K562 (cell line): ENCODE data around the gene SUFU. TPM values are rescaled to one million over a fixed set of nuclear protein-coding genes. Genes with fewer than 3 reads are reported as not detected.

Source experiments
- ATF1 ChIP-seq, 2 experiments: fragments of 450-650 bp in 1 of 2; IDR thresholded peaks; 2 replicates each; pipeline ENCODE4 v1.6.1; 2016; ENCODE audit warnings: missing compliant biosample characterization in 1 of 2, missing genetic modification characterization in 1 of 2
- GABPB1 ChIP-seq: sonication (generic); formaldehyde crosslinking; IDR thresholded peaks from 2 replicates; pipeline ENCODE4 v1.8.0; 2022; ENCODE audit warnings: mild to moderate bottlenecking, missing genetic modification reagents
- GATAD2A ChIP-seq: fragments of 450-650 bp; IDR thresholded peaks from 2 replicates; pipeline ENCODE4 v1.6.1; 2017
- JUN ChIP-seq, 2 experiments: sonication (generic) in 1 of 2; formaldehyde crosslinking in 1 of 2; IDR thresholded peaks; 2 replicates each; pipeline versions ENCODE4 v1.6.1 to v1.8.0; 2012 to 2022; ENCODE audit warnings: borderline replicate concordance in 2 of 2, mild to moderate bottlenecking in 2 of 2, improper control_type of control experiment in 1 of 2, low read depth in 1 of 2, low read length in 1 of 2, missing genetic modification reagents in 1 of 2
- KLF10 ChIP-seq: fragments of 250-450 bp; sonication (Bioruptor Pico); IDR thresholded peaks from 2 replicates; pipeline ENCODE4 v1.6.1; 2021; ENCODE audit warnings: matching md5 sums
- LEF1 ChIP-seq: fragments of 450-650 bp; IDR thresholded peaks from 2 replicates; pipeline ENCODE4 v1.6.1; 2016; ENCODE audit warnings: mild to moderate bottlenecking
- NCOR1 ChIP-seq: fragments of 450-650 bp; IDR thresholded peaks from 2 replicates; pipeline ENCODE4 v1.6.1; 2016; ENCODE audit warnings: mild to moderate bottlenecking, moderate library complexity
- PHF8 ChIP-seq: fragments of 200-600 bp; sonication (generic); IDR thresholded peaks from 2 replicates; pipeline ENCODE4 v1.6.1; 2012; ENCODE audit warnings: mixed run types, mild to moderate bottlenecking, inconsistent platforms, low read length, moderate library complexity, borderline replicate concordance
- POLR2G ChIP-seq: fragments of 200-400 bp; formaldehyde crosslinking; IDR thresholded peaks from 2 replicates; pipeline ENCODE4 v1.6.1; 2017; ENCODE audit warnings: low read depth, mild to moderate bottlenecking, antibody characterized with exemption, low read length, moderate library complexity
- POLR2H ChIP-seq: IDR thresholded peaks from 2 replicates; pipeline ENCODE4 v1.6.1; 2016; ENCODE audit warnings: missing genetic modification characterization, low read depth, mild to moderate bottlenecking, control low read depth, missing compliant biosample characterization, moderate library complexity
- SMARCA4 ChIP-seq: fragments of 450-650 bp; IDR thresholded peaks from 2 replicates; pipeline ENCODE4 v1.6.1; 2016
- SP1 ChIP-seq: sonication (generic); formaldehyde crosslinking; IDR thresholded peaks from 2 replicates; pipeline ENCODE4 v1.8.1; 2022; ENCODE audit warnings: mild to moderate bottlenecking, missing genetic modification reagents
- TAF9B ChIP-seq: fragments of 450-650 bp; IDR thresholded peaks from 2 replicates; pipeline ENCODE4 v1.6.1; 2018; ENCODE audit warnings: mild to moderate bottlenecking; ENCODE audit not compliant: partially characterized antibody
- THRAP3 ChIP-seq: fragments of 450-650 bp; IDR thresholded peaks from 2 replicates; pipeline ENCODE4 v1.6.1; 2016; ENCODE audit warnings: mild to moderate bottlenecking, inconsistent platforms, borderline replicate concordance
- ZNF124 ChIP-seq: sonication (generic); formaldehyde crosslinking; IDR thresholded peaks from 2 replicates; pipeline ENCODE4 v1.8.1; 2022; ENCODE audit warnings: missing genetic modification reagents
- ZNF146 ChIP-seq: IDR thresholded peaks from one replicate; pipeline ENCODE4 v1.6.1; 2018; ENCODE audit warnings: missing compliant biosample characterization; ENCODE audit not compliant: unreplicated experiment
- ZNF347 ChIP-seq: fragments of 450-650 bp; formaldehyde crosslinking; IDR thresholded peaks from 2 replicates; pipeline ENCODE4 v1.4.0; 2020; ENCODE audit warnings: low read depth, mild to moderate bottlenecking, moderate library complexity
- ZNF436 ChIP-seq: fragments of 250-450, 450-650 bp; sonication (Bioruptor Pico); formaldehyde crosslinking; IDR thresholded peaks from 2 replicates; pipeline ENCODE4 v1.7.0; 2020; ENCODE audit warnings: mild to moderate bottlenecking
- ZNF707 ChIP-seq: fragments of 250-450 bp; sonication (Bioruptor Pico); conservative IDR thresholded peaks from 2 replicates; pipeline ENCODE4 v1.8.0; 2022; ENCODE audit warnings: inconsistent platforms, mild to moderate bottlenecking, moderate library complexity
- ZNF764 ChIP-seq: fragments of 250-450 bp; sonication (Bioruptor Pico); IDR thresholded peaks from 2 replicates; pipeline ENCODE4 v1.4.0; 2020; ENCODE audit warnings: low read depth, mild to moderate bottlenecking, moderate library complexity
- ZNF830 ChIP-seq: fragments of 250-450 bp; sonication (Bioruptor Pico); IDR thresholded peaks from 2 replicates; pipeline ENCODE4 v1.5.0; 2021; ENCODE audit warnings: mild to moderate bottlenecking
- polyA plus RNA-seq, 8 experiments: library from polyadenylated mRNA; depleted of rRNA in 4 of 8; stranded (reverse) in 5 of 8; unstranded in 3 of 8; fragments of >200 nt; fragmentation: Nextera tagmentation in 2 of 8; fragmentation: Illumina TruSeq in 1 of 8; extraction: Ambion mirVana in 2 of 8; extraction: Trizol in 1 of 8; gene quantifications; 2 replicates each; pipeline versions ENCODE4 v1.2.1 to v1.2.3, GENCODE V29; 2011 to 2014; ENCODE audit warnings: inconsistent platforms in 1 of 8, missing spikeins in 1 of 8
- total RNA-seq, 7 experiments: library from RNA; depleted of rRNA in 6 of 7; stranded (reverse); fragments of >200 nt in 6 of 7; fragmentation: Illumina TruSeq in 2 of 7; extraction: Trizol in 2 of 7; gene quantifications; 2 replicates each; pipeline versions ENCODE4 v1.2.1 to v1.2.3, GENCODE V29; 2011 to 2021; ENCODE audit warnings: low replicate concordance in 1 of 7
- TF ChIP-seq, protein P1 (sequence below): fragments of 450-650 bp; IDR thresholded peaks from 2 replicates; pipeline ENCODE4 v1.6.1; 2018; ENCODE audit not compliant: partially characterized antibody
- TF ChIP-seq, protein P2 (sequence below), 2 experiments: fragments of 200-800 bp in 1 of 2; sonication (Bioruptor generic) in 1 of 2; sonication (generic) in 1 of 2; formaldehyde crosslinking in 1 of 2; IDR thresholded peaks in 1 of 2; conservative IDR thresholded peaks in 1 of 2; 2 replicates each; pipeline versions ENCODE4 v1.5.0 to v1.6.1; 2016 to 2020; ENCODE audit warnings: missing compliant biosample characterization in 1 of 2, missing genetic modification characterization in 1 of 2, missing genetic modification reagents in 1 of 2

SUFU gene
- total and polyA plus RNA-seq, 9 of the 15 experiments (the other 6 are each of a cell fraction or from before 2014, with no cell fraction given), result 0.59 to 6.3 (median 0.82) TPM

DNA sequence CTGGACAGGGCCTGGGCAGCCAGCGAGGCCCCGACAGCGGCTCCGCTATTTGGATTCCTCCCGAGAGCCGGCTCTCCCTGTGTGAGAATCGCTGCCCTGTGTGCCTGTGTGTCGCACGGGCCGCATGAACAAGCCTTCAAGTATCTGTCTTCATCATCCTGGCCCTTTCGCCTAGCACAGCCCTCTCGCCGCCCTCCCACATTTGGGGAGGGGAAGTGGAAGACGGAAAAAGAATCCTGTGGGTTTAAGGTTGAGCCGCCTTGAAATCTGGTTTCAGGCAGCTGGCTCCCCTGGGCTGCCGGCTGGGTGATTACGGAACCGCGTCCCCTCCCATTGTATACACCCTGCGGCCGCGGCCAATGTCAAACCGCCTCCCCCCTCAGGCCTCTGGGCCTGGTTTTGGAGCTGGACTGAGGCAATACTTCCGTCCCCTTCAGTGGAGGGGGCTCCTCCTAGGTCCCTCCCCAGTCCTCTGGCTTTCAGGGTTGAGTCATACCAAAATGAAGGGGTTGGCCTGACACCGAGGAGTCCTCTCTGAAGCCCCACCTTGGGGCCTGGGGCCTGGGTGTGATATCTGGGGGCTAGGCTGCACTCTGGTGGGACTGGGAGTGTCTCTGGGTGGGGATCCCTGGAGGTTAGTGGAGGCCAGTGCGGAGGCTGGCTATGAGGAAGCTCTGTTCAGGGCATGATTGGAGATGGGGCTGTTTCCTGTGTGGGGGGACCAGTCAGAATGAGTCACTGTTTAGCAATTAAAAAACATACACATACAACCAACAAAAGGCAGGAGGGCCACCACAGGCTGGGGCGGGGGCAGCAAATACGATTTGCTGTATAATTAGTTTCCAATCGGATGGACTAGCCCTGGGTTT lies 142.2 kb downstream of the SUFU start (continued):
- TF ChIP-seq, protein P1, sequence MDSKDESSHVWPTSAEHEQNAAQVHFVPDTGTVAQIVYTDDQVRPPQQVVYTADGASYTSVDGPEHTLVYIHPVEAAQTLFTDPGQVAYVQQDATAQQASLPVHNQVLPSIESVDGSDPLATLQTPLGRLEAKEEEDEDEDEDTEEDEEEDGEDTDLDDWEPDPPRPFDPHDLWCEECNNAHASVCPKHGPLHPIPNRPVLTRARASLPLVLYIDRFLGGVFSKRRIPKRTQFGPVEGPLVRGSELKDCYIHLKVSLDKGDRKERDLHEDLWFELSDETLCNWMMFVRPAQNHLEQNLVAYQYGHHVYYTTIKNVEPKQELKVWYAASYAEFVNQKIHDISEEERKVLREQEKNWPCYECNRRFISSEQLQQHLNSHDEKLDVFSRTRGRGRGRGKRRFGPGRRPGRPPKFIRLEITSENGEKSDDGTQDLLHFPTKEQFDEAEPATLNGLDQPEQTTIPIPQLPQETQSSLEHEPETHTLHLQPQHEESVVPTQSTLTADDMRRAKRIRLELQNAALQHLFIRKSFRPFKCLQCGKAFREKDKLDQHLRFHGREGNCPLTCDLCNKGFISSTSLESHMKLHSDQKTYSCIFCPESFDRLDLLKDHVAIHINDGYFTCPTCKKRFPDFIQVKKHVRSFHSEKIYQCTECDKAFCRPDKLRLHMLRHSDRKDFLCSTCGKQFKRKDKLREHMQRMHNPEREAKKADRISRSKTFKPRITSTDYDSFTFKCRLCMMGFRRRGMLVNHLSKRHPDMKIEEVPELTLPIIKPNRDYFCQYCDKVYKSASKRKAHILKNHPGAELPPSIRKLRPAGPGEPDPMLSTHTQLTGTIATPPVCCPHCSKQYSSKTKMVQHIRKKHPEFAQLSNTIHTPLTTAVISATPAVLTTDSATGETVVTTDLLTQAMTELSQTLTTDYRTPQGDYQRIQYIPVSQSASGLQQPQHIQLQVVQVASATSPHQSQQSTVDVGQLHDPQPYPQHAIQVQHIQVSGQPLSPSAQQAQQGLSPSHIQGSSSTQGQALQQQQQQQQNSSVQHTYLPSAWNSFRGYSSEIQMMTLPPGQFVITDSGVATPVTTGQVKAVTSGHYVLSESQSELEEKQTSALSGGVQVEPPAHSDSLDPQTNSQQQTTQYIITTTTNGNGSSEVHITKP, result peak; percentile 62
- TF ChIP-seq ZNF124 (CRISPR knock-in tag) (no peak), ZNF436 (CRISPR knock-in tag) (no peak), PHF8 (peak; percentile 55), ZNF146 (no peak), LEF1 (peak; percentile 65), POLR2H (tag) (peak; percentile 61), ZNF347 (CRISPR knock-in tag) (no peak), THRAP3 (no peak), SP1 (CRISPR knock-in tag) (no peak; the same call in 1 of the 2 replicates), GATAD2A (peak; percentile 23; the same call in 1 of the 2 replicates), GABPB1 (CRISPR knock-in tag) (peak; percentile 67; the same call in 1 of the 2 replicates), KLF10 (CRISPR knock-in tag) (no peak), ATF1 (CRISPR knock-in tag; IDR thresholded peaks at IDR 0.05) (no peak), ATF1 (tag; IDR thresholded peaks at IDR 0.05) (0 out of 2 replicates have a peak, but pooled peaks have one; percentile 27), NCOR1 (peak; percentile 35; the same call in 1 of the 2 replicates), TAF9B (peak; percentile 41), JUN (IDR thresholded peaks at IDR 0.05; ENCODE audit: borderline replicate concordance, low read depth, low read length) (peak; percentile 50; the same call in 1 of the 2 replicates), JUN (CRISPR knock-in tag; IDR thresholded peaks at IDR 0.05; ENCODE audit: borderline replicate concordance) (no peak; the same call in 1 of the 2 replicates), ZNF707 (CRISPR knock-in tag) (no peak), ZNF764 (no peak), ZNF830 (CRISPR knock-in tag) (no peak), SMARCA4 (peak; percentile 63; the same call in 1 of the 2 replicates), POLR2G (peak; percentile 85)
- TF ChIP-seq, protein P2, sequence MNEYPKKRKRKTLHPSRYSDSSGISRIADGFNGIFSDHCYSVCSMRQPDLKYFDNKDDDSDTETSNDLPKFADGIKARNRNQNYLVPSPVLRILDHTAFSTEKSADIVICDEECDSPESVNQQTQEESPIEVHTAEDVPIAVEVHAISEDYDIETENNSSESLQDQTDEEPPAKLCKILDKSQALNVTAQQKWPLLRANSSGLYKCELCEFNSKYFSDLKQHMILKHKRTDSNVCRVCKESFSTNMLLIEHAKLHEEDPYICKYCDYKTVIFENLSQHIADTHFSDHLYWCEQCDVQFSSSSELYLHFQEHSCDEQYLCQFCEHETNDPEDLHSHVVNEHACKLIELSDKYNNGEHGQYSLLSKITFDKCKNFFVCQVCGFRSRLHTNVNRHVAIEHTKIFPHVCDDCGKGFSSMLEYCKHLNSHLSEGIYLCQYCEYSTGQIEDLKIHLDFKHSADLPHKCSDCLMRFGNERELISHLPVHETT (CRISPR knock-in tag; conservative IDR thresholded peaks at IDR 0.05 in 1 of 2, IDR thresholded peaks at IDR 0.05 in 1 of 2), result 0 out of 4 replicates have a peak, but pooled peaks of 1 of the 2 experiments have one; percentile 27
